ENCODE data around the gene ZNF662.
"Not testable (repeated sequence)": the region's sequence is repeated elsewhere in the genome, so short reads cannot be mapped to it uniquely, and the experiment has no call there.

ZNF662 gene

DNA sequence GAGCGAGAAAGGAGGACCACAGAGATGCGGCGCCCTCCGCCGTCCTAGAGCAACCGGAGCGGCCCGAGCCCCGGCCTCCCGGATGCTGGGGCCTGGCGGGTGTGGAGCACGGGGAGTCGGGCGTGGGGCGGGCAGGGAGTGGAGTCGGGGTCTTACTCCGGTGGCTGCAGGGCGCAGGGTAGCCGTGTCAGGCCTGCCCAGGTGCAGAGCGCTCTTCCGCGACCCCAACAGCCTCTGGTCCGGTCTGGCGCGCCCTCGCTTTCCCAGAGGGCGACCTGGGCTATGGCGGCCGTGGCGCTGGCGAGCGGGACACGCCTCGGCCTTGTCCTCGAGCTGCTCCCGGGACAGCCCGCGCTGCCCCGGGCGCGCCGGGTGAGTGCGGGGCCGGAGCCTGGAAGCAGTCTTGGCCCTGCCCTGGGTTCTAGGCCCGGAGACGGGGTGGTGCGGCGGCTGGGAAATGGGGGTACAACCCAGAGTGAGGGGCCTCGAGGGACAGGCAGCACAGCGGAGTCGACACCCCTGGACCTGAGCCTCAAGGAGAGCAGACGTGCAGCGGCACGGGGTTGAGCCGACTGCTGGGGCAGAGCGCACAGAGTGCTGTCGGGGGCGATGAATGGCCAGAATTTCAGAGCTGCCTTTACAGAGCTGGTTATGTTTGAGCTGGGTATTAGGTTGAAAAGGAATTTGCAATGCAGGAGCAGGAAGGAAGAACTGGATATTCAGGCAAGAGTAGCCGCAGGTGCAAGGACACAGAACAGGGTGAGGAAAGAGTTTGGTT lies at the start of gene ZNF662:
Gene ZNF662, plus strand, starts transcription at position 73 of the 778 bp plus-strand sequence. CDS start 1,973 bp downstream, outside the sequence.
- no peak for DNase-seq

DNA sequence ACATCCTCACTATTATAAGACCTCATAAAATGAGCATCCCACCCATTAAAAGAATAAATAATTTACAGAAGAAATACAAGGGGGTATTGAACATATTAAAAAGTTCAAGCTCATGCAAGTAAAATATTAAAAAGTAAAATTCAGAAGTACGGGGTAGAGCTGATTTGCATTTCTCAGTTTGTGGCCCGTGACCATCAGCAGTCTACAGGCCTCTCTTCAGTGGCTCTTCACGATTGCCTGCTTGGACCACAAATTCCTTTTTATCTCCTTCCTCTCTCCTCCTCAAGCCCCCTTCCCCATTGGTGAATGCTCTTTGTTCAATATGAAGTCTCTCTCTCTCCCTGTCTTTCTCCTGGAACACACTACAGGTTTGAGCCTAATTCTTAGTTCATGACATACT lies 49.4 kb upstream of the ZNF662 start:
- no peak for DNase-seq

DNA sequence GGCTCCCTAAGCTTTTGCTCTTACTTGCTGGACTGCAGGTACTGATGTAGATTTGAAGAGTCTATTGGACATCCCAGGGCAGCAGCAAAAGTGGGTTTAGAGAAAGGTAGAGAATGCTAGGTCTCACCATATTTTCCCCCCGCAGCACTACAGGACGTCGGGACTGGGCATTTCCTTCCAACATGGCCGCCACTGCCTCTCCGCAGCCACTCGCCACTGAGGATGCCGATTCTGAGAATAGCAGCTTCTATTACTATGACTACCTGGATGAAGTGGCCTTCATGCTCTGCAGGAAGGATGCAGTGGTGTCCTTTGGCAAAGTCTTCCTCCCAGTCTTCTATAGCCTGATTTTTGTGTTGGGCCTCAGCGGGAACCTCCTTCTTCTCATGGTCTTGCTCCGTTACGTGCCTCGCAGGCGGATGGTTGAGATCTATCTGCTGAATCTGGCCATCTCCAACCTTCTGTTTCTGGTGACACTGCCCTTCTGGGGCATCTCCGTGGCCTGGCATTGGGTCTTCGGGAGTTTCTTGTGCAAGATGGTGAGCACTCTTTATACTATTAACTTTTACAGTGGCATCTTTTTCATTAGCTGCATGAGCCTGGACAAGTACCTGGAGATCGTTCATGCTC lies 41.5 kb upstream of the ZNF662 start:
- no peak for DNase-seq

DNA sequence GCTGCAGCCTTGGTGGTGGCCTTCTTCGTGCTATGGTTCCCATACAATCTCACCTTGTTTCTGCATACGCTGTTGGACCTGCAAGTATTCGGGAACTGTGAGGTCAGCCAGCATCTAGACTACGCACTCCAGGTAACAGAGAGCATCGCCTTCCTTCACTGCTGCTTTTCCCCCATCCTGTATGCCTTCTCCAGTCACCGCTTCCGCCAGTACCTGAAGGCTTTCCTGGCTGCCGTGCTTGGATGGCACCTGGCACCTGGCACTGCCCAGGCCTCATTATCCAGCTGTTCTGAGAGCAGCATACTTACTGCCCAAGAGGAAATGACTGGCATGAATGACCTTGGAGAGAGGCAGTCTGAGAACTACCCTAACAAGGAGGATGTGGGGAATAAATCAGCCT lies 40.7 kb upstream of the ZNF662 start:
- no peak for DNase-seq

DNA sequence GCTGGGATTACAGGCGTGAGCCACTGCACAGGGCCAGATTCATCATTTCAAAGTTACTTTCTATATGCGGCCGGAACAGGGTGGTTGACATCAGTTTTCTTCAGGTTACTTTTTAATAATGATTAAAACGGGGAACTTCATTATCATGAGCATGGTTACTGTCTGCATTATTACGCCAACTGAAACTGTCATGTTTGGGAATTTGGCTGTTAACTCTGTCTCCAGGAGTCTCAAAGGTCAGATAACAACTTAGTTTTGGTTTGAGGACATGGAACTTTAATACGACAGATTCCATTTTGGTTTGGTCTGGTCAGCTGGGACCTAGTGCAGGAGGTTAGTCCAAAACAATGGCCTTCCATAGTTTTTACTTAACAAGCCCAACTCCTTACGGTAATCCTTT lies 38.8 kb upstream of the ZNF662 start:
- no peak for DNase-seq

DNA sequence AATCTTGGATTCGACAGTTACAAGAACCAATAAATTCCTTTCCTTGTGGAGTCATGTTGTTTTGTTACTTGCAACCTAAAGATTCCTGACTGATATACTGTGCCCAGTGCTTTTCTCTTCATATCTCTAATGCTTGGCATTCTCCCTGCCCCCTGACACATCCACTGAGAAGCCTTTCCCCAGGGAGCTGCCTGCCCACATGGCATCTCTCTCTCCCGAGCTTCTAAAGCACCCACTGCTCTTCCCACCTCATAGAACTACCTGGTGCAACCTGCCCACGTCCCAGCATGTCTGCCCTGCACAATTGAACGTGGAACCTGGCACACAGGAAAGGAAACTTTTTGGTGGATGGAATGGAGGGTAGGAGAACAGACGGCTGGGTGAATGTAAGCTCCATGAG lies 37.1 kb upstream of the ZNF662 start:
- no peak for DNase-seq

DNA sequence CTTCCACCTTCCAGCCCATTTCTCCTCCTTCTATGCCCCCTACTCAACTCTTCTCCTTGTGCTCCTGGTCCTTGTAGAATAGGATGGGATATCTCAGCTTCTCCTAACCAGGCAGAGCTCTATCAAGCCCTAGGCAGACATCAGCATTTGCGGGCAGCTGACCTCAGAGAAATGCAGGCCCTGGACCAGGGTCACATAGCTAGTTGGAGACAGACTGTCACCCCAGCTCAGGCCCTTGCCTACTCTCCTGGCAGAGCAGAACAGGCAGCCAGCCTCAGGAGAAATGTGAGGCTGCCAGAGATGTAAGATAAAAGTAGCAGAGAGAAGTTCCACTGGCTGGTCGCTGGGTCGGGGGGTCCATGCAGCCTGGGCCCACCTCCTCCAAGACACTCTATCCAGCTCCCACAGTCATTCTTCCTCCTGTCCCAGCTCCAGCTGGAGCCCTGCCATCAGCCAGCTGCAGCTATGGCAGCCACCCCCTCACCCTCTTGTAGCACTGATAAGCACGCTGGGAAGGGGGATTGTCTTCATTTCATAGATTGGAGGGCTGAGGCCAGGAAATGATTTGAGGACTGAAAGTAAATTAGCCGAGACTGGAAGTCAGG lies 34.2 kb upstream of the ZNF662 start:
- DNase-seq: no peak

DNA sequence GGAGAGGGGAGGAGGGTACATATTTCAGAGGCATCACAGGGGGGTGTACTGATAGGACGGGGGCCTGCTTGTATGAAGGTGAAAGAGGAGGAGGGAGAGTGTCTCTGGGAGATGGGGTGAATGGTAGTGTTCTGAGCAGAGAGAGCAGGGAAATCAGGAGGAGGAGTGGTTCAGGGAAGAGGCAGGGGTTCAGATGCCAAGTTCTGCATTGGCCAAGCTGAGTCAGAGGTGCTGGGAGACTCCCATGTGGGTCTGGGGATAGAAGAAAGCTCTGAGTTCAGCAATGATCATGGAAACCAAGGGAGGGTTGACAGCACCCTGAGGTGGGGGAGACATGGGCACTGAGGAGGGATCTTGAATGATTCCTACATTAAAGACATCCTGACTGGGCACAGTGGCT lies 33.2 kb upstream of the ZNF662 start:
- no peak for DNase-seq

DNA sequence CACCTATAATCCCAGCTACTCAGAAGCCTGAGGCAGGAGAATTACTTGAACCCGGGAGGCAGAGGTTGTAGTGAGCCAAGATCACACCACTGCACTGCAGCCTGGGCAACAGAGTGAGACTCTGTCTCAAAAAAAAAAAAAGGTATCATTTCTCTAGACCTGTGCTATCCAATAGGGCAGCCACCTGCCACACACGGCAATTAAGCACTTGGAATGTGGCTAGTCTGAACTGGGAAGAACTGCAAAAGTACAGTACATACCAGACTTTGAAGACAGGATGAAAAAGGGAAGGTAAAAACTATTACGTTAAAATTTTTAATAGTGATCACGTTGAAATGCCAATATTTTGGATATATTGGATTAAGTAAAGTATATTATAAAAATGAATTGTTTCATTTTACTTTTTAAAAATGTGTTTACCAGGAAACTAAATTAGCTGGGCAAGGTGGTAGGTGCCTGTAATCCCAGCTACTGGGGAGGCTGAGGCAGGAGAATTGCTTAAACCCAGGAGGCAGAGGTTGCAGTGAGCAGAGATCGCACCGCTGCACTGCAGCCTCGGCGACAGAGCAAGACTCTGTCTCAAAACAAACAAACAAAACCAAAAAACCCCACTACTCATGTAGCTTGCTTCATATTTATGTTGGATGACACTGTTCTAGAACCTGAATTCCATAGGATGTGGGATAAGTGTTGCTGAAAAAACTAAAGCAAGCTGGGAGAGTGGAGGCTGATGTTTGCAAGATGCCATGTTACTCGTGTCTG lies 32.5 kb upstream of the ZNF662 start:
- DNase-seq: no peak

DNA sequence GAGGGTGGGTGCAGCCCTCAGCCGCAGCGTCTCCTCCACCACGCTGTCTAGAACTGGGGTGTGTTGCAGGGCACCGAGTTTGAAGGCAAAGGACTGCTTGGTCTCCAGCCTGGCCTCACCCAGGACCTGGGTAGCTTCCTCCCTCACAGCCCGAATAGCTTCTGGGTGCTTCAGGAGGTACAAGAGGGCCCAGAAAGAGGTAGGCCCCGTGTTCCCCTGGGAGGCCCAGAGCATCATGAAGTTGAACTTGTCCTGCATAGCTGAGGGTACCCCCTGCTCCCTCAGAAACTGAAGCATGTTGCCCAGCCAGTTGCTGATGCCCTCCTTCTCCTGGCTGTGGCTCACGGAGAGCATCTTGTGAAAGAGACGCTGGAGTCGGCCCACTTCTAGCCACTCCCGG lies 31.2 kb upstream of the ZNF662 start:
- DNase-seq: no peak

DNA sequence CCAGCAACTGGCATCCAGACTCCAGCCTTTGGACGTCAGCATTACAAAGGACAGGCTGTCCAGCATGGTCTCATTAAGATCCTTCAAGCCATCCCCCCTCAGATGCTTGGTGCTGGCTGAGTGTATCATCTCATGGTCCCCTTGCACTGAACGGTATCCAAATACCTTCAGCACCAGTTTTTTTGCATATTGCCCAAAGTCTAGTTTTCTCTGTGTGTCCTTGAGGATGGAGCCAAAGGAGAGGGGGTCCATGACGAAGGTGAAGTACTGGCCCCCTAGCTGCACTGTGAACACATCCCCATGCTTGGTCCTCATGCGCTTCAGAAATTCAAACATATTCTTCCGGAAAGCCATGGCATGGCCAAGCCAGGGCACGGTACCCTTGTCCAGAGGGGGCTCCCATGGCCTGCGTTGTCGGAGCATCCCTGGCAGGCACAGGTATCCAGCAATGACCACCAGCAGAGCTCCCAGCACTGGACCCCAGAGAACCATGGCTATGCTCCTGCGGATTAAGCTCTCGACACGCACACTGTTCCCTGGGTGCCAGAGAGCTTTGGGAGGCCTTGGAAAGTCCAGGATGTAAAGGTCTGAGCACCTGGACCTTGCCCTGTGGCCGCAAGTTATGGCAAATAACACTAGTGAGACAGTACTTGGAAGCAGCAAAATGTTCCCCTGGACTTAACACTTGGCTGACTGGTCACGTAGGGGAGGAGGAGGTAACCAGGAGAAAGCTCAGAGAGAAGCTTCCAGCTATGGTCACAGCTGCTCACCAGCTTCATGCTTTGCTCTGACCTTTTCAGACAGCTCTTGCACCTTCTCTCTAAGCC lies 30.4 kb upstream of the ZNF662 start, which contains the start of gene CYP8B1:
Gene CYP8B1, minus strand, starts transcription at position 555 of the 827 bp plus-strand sequence. Its CDS starts 63 bp downstream, at position 492.
- DNase-seq: no peak

DNA sequence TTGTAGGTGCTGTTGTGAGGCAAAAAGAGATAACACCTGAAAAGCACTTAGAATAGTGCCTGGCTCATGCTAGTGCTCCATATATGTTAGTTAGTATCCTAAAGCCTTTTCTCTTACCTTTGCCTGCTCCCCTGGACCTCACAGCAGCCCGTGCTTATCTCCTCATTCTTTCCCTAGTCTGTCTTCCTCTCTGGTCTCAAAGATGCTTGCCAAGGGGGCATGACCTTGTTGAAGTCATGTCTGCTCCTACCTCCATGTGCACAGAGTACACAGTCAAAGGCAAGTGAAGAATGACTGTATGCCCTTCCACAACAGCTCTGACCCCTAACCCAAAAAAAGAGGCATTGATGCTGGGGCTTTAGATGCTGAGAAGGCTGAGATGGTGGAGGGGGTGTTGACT lies 29.5 kb upstream of the ZNF662 start:
- DNase-seq: no peak

DNA sequence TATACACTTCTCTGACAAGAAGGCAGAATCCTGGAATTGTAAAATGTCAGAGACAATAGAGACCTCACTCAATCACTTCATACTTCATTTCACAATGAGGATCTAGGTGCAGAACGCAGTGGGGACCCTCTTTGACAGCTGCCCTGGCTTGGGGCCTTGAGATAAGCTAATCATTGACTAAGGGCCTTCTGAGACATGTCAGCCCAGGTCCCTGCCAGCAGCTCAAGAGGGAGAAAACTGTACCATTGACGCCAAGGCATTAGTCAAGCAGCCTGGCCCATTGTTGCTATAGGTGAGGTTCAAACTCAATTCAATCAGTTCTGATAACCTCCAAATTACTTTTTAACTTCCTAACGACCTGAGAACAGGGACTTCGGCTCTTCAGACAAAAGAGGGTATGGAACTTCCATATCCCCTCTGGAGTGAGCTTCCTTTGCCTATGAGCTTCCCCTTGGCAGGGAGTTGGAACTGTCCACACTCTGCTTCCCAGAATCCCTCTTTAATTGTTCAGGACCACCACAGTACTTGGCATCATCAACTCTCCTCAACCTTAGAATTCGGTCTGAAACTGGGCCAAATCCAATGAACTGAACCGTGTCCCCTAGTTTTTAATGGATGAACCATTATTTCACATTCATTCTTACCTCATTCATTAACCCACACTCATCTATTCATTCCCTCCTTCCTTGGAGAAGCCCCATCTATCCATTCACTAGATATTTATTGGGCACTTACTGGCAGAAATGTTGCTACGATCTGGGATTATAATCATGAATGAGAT lies 28.8 kb upstream of the ZNF662 start:
- DNase-seq: no peak

DNA sequence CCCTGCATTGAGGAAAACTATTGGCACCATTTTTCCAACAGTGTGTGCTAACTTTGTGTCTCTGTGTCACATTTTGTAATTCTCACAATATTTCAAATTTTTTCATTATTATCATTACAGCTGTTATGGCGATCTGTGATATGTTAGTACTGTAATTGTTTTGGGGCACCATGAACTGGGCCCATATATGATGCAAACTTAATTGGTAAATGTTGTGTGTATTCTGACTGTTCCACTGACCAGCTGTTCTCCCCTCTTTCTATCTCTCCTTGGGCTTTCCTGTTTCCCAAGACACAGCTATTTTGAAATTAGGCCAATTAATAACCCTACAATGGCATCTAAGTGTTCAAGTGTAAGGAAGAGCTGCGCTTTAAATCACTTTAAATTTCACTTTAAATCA lies 28.1 kb upstream of the ZNF662 start:
- DNase-seq: no peak

DNA sequence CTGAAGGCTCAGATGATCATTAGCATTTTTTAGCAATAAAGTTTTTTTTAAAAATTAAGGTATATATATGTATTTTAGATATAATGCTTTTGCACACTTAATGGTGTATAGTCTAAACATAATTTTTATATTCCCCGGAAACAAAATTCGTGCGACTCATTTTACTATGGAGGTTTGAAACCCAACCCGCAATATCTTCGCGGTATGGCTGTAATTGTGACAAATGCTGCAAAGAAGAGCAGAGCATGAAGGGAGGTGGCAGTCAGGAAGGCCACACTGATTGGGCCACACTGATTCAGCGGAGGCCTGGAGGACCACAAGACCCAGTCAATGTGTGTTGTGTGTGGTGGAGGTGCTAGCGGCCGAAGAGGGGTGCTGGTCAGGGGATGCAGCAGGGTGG lies 25.8 kb upstream of the ZNF662 start:
- DNase-seq: no peak

DNA sequence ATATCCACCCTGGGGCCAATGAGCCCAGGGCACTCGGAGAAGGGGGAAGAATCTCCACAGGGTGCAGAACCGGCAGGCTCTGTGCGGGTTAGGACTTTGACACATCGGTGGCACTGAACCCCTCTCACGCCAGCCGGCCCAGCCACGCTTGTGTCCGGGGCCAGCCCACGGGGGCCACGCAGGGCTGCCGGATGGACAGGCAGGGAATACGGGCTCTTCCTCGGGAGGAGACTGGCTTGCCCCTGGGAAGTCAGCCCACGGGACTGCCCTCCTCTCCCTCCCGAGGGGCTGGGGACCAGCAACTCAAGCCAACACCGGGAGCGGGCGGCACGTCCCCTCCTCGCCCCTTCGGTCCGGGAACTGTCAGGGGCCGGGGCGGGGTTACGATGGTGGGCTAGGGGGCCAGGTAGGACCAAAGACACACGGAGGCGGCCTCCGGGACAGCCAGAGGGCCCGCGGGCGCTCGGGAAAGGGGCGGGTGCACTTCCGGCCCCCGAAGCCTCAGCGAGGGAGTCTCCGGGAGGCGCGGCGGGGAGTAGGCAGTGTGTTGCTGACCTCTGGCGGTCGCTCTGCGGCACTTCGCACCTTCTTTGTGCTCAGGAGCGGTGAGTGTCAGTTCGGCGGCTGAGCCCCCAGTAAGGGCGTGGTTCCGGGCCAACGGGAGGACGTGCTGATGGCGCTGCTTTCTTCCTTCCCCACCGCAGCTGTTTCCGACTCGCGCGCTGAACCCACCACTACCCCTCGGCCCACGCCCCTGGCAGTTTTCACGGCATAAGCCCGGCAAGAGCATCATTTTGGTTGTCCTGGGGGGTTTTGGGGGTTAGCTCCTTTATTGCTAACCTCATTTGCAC lies 25.1 kb upstream of the ZNF662 start:
- DNase-seq: peak; percentile 72

DNA sequence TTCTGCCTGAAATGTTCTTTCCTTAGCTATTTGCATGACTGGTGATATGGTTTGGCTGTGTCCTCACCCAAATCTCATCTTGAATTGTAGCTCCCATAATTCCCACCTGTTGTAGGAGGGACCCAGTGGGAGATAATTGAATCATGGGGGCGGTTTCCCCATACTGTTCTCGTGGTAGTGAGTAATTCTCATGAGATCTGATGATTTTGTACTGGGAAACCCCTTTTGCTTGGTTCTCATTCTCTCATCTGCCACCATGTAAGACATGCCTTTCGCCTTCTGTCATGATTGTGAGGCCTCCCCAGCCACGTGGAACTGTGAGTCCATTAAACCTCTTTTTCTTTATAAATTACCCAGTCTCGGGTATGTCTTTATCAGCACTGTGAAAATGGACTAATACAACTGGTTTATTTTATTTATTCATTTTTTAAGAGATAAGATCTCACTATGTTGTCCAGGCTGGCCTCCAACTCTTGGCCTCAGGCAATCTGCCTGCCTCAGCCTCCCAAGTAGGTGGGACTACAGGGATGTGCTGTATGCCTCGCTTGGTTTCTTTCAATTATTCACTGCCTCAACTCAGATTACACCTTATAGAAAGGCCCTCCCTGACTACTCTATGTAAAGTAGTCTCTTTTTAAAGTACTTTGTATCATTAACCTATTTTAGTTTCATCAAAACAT lies 22.6 kb upstream of the ZNF662 start:
- DNase-seq: not testable (repeated sequence)

DNA sequence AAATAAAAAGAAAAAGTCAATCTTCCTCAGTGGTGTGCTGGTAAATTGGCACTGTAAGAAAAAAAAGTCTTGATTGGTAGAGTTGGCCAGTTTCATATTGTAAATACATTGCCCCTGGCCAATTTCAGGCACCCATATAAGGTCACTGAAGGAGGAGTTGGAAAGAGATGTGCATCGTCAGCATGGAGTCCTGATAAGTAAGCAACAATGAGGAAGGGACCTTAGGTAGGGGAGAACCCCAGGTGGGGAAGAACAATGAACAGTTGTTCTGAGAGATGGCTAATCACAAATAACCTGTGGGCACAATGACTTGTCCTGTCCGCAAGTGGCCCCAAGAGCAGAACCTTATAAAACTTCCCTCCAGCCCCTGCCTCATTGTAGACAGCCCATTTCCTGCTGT lies 21.6 kb upstream of the ZNF662 start:
- DNase-seq: no peak

DNA sequence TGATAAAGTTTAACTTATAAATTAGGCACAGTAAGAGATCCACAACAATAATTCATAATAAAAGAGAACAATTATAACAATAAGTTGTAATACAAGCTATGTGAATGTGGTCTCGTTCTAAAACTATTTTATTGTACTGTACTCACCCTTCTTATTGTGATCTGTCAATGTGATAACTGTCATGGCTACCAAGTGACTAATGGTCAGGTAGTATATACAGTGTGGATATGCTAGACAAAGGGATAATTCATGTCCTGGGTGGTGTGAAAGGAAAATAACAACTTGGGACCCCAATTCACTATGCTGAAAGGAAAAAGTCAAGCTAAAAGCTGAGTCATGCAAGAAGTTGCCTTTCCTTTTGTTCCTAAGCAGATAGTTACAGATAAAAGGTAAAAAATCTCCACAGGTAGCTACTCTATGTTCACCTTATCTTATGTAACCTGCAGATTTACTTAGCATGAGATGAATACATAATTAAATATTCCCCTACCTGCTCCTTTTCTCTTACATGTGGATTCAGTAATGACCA lies 19.6 kb upstream of the ZNF662 start:
- DNase-seq: no peak

DNA sequence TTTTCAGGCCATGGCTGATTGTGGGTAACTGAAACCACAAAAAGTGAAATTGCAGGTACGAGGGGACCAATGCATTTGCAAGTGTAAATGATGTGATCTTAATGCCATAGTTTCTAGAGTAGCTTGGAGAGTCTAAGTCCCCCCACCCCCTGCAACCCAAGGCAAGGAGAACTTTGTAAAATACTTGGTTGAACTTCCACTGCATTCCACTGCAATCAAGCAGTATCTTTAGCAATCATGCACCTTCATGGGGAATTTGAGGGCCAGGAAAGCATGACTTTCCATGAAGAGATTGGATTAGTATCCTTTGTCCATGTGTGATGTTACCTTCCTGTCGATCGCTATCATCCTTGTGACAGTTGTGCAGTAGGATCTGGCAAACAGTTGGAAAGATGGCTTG lies 18.9 kb upstream of the ZNF662 start:
- no peak for DNase-seq
